AG04450 (cell line): Measurements from ENCODE around the gene KIAA1328. TPM values are rescaled to one million over a fixed set of nuclear protein-coding genes. Genes with fewer than 3 reads are reported as not detected.

ENCODE experiments used
- CTCF ChIA-PET: fragments of 300-600, 350-600 bp; formaldehyde crosslinking; extraction: SDS; loops from one replicate; lab custom pipeline; 2022; ENCODE audit warnings: antibody characterized with exemption, inconsistent platforms; lab: Charles Lee
- POLR2A ChIA-PET: fragments of 350-600 bp; formaldehyde crosslinking; extraction: SDS; loops from one replicate; lab custom pipeline; 2021; ENCODE audit warnings: antibody characterized with exemption, inconsistent platforms; lab: Yijun Ruan, JAX
- DNase-seq: peaks from one replicate; pipeline ENCODE4 v3.0.0-alpha.2; 2011; ENCODE audit warnings: low read depth, low spot score
- H3K27ac ChIP-seq: one replicate; pipeline ENCODE4 v1.5.1; 2012; ENCODE audit warnings: low read depth, low read length, control low read depth
- H3K27me3 ChIP-seq: one replicate; pipeline ENCODE4 v1.6.0; 2012; ENCODE audit warnings: low read length; ENCODE audit not compliant: control insufficient read depth, insufficient read depth
- H3K4me3 ChIP-seq: 2 replicates; pipeline ENCODE4 v1.5.1; 2011; ENCODE audit warnings: mild to moderate bottlenecking, low read depth, low read length, control low read depth
- H3K9me3 ChIP-seq: 2 replicates; pipeline ENCODE4 v1.5.1; 2012; ENCODE audit warnings: low read length; ENCODE audit not compliant: control insufficient read depth, insufficient read depth
- CTCF ChIP-seq: IDR thresholded peaks from 2 replicates; pipeline ENCODE4 v1.5.1; 2011; ENCODE audit warnings: low read depth, low read length, control low read depth, inconsistent platforms
- polyA plus RNA-seq: library from polyadenylated mRNA; depleted of rRNA; stranded (reverse); fragments of >200 nt; gene quantifications from 2 replicates; pipeline ENCODE4 v1.2.3, GENCODE V29; 2011; rRNA removed

KIAA1328 gene
- polyA plus RNA-seq, 1 experiment: 3.9 TPM

- Histone ChIP-seq H3K4me3 (no peak overlapping the region), H3K27ac (no peak overlapping the region), H3K9me3 (no peaks in the 10 kb centered on the region; the same call in 1 of the 2 replicates), H3K27me3 (peaks cover 31% of the 10 kb centered on the region)
- TF ChIP-seq CTCF: no peak
- ChIA-PET CTCF (no interaction called here), POLR2A (no interaction called here)
- no peak for DNase-seq
These were observed 448.9 kb downstream of the KIAA1328 start for GRCh38 chr18:37277804-37278203.

Other genes starting within 250 kb of the KIAA1328 start
- gene TPGS2, start 125 bp upstream of the KIAA1328 start, polyA plus RNA-seq: 295 and 302 TPM in 2 replicates